Panc1 (cell line): Measurements from ENCODE around the gene ZNF660. TPM values are rescaled to one million over a fixed set of nuclear protein-coding genes. Genes with fewer than 3 reads are reported as not detected.

ENCODE experiments used
- ATAC-seq: fragments of 200-7000 bp; cut with Tn5 transposase; 2 replicates; pipeline ENCODE4 v1.9.1; 2020; ENCODE audit warnings: mild to moderate bottlenecking, moderate library complexity
- BruUV-seq: library from RNA; stranded (reverse); fragments of 400-500 nt; replicated peaks from 2 replicates; lab custom pipeline; 2021; lab: Mats Ljungman, UMichigan
- CTCF ChIA-PET: fragments of 300-600 bp; sonication (Branson Sonifier 250); formaldehyde crosslinking; loops from one replicate; lab custom pipeline; 2022; ENCODE audit warnings: antibody characterized with exemption; lab: Charles Lee
- POLR2A ChIA-PET: fragments of 300-600 bp; sonication (Branson Sonifier 250); formaldehyde crosslinking; loops from one replicate; lab custom pipeline; 2022; ENCODE audit warnings: antibody characterized with exemption; lab: Charles Lee
- DNase-seq: peaks from one replicate; pipeline ENCODE4 v3.0.0-alpha.2; 2010; ENCODE audit warnings: low read depth, low spot score
- H3K27ac ChIP-seq: 2 replicates; pipeline ENCODE4 v1.5.1; 2011; ENCODE audit warnings: mild to moderate bottlenecking, low read length, inconsistent platforms
- H3K27me3 ChIP-seq: fragments of 200-500 bp; sonication (Bioruptor generic); 2 replicates; pipeline ENCODE4 v1.6.0; 2014; ENCODE audit warnings: low read length, inconsistent platforms; ENCODE audit not compliant: control insufficient read depth, insufficient read depth
- H3K36me3 ChIP-seq: fragments of 200-500 bp; sonication (Bioruptor generic); 2 replicates; pipeline ENCODE4 v1.5.1; 2014; ENCODE audit warnings: inconsistent platforms, mild to moderate bottlenecking, low read length, moderate library complexity; ENCODE audit not compliant: control insufficient read depth, insufficient read depth
- H3K4me1 ChIP-seq: 2 replicates; pipeline ENCODE4 v1.5.1; 2011; ENCODE audit warnings: inconsistent platforms, mild to moderate bottlenecking, low read length, moderate library complexity; ENCODE audit not compliant: control insufficient read depth, insufficient read depth
- H3K4me3 ChIP-seq, 2 experiments: 2 replicates each; pipeline ENCODE4 v1.5.1; 2011 to 2012; ENCODE audit warnings: low read depth in 2 of 2, low read length in 2 of 2, mild to moderate bottlenecking in 2 of 2, inconsistent platforms in 1 of 2, moderate library complexity in 1 of 2
- H3K9me3 ChIP-seq: fragments of 200-500 bp; sonication (Bioruptor generic); 2 replicates; pipeline ENCODE4 v1.5.1; 2014; ENCODE audit warnings: low read depth, mild to moderate bottlenecking, inconsistent platforms, low read length, moderate library complexity; ENCODE audit not compliant: control insufficient read depth, insufficient read depth
- POLR2AphosphoS5 ChIP-seq: IDR thresholded peaks from 2 replicates; pipeline ENCODE4 v1.6.1; 2012; ENCODE audit warnings: mild to moderate bottlenecking, low read depth, low read length, moderate library complexity
- SIN3A ChIP-seq: IDR thresholded peaks from 2 replicates; pipeline ENCODE4 v1.6.1; 2012; ENCODE audit warnings: low read depth, mild to moderate bottlenecking, low read length, moderate library complexity, borderline replicate concordance; ENCODE audit not compliant: insufficient read depth
- TCF7L2 ChIP-seq: IDR thresholded peaks from 2 replicates; pipeline ENCODE4 v1.6.1; 2011; ENCODE audit warnings: mild to moderate bottlenecking, low read depth, low read length, inconsistent platforms
- in situ Hi-C: cut with HindIII; loops from 2 replicates; pipeline ENCODE4 v1.10.0; 2016; ENCODE audit warnings: low sequenced_read_pairs, low pct_unique_long_range_greater_than_20kb
- intact Hi-C: fragments of 100-400 bp; cut with micrococcal nuclease; formaldehyde crosslinking; loops from one replicate; pipeline ENCODE4 v1.10.0; 2022; ENCODE audit not compliant: unreplicated experiment
- total RNA-seq: library from RNA; stranded (reverse); gene quantifications from one replicate; pipeline ENCODE4 v1.2.1, GENCODE V29; 2021; ENCODE audit not compliant: unreplicated experiment
- TF ChIP-seq, protein P1 (sequence below), 2 experiments: IDR thresholded peaks; 2 replicates each; pipeline ENCODE4 v1.6.1; 2011 to 2012; ENCODE audit warnings: low read depth in 2 of 2, control low read depth in 1 of 2, low read length in 1 of 2, mild to moderate bottlenecking in 1 of 2, moderate library complexity in 1 of 2; ENCODE audit not compliant: insufficient read depth in 1 of 2
- TF ChIP-seq, protein P2 (sequence below): fragments of 450-650 bp; IDR thresholded peaks from 2 replicates; pipeline ENCODE4 v1.5.1; 2017; ENCODE audit warnings: mild to moderate bottlenecking

Gene ZNF660
- total RNA-seq, 1 experiment from 2014 or later, result not detected

DNA sequence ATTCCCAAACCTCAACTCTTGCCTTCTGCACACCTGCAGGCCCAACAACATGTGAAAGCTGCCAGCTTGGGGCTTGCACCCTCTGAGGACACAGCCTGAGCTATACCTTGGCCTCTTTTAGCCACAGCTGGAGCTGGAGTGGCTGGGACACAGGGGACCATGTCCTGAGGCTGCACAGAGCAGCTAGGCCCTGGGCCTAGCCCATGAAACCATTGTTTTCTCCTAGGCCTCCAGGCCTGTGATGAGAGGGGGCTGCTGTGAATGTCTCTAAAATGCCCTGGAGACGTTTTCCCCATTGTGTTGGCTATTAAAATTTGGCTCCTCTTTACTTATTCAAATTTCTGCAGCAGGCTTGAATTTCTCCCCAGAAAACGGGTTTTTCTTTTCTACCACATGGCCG lies 22.6 kb upstream of the ZNF660 start:
- H3K4me3 ChIP-seq, result no peak overlapping the region
- BruUV-seq, result no TSS peak
- ATAC-seq (no peak), DNase-seq (no peak)
- no peak for TF ChIP-seq SIN3A
- TF ChIP-seq, protein P1, sequence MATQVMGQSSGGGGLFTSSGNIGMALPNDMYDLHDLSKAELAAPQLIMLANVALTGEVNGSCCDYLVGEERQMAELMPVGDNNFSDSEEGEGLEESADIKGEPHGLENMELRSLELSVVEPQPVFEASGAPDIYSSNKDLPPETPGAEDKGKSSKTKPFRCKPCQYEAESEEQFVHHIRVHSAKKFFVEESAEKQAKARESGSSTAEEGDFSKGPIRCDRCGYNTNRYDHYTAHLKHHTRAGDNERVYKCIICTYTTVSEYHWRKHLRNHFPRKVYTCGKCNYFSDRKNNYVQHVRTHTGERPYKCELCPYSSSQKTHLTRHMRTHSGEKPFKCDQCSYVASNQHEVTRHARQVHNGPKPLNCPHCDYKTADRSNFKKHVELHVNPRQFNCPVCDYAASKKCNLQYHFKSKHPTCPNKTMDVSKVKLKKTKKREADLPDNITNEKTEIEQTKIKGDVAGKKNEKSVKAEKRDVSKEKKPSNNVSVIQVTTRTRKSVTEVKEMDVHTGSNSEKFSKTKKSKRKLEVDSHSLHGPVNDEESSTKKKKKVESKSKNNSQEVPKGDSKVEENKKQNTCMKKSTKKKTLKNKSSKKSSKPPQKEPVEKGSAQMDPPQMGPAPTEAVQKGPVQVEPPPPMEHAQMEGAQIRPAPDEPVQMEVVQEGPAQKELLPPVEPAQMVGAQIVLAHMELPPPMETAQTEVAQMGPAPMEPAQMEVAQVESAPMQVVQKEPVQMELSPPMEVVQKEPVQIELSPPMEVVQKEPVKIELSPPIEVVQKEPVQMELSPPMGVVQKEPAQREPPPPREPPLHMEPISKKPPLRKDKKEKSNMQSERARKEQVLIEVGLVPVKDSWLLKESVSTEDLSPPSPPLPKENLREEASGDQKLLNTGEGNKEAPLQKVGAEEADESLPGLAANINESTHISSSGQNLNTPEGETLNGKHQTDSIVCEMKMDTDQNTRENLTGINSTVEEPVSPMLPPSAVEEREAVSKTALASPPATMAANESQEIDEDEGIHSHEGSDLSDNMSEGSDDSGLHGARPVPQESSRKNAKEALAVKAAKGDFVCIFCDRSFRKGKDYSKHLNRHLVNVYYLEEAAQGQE (IDR thresholded peaks at IDR 0.05; ENCODE audit: insufficient read depth in 1 of 2, low read depth in 2 of 2, low read length in 1 of 2), result no peak
- TF ChIP-seq TCF7L2, result no peak
- no peak for TF ChIP-seq POLR2AphosphoS5
- TF ChIP-seq, protein P2, sequence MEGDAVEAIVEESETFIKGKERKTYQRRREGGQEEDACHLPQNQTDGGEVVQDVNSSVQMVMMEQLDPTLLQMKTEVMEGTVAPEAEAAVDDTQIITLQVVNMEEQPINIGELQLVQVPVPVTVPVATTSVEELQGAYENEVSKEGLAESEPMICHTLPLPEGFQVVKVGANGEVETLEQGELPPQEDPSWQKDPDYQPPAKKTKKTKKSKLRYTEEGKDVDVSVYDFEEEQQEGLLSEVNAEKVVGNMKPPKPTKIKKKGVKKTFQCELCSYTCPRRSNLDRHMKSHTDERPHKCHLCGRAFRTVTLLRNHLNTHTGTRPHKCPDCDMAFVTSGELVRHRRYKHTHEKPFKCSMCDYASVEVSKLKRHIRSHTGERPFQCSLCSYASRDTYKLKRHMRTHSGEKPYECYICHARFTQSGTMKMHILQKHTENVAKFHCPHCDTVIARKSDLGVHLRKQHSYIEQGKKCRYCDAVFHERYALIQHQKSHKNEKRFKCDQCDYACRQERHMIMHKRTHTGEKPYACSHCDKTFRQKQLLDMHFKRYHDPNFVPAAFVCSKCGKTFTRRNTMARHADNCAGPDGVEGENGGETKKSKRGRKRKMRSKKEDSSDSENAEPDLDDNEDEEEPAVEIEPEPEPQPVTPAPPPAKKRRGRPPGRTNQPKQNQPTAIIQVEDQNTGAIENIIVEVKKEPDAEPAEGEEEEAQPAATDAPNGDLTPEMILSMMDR, result no peak
- in situ Hi-C loops (no loop called here), intact Hi-C loops (no loop called here)
- CTCF ChIA-PET, result no interaction called here
- H3K9me3 ChIP-seq, result no peaks in the 10 kb centered on the region
- no peaks in the 10 kb centered on the region for H3K36me3 ChIP-seq
- POLR2A ChIA-PET, result interaction anchor here (0.6 kb wide), 1 partner anchor 9 kb away, joined by 3 read pairs; no protein-coding TSS in a partner anchor
- H3K27ac ChIP-seq, result no peak overlapping the region
- no peaks in the 10 kb centered on the region for H3K4me1 ChIP-seq
- H3K27me3 ChIP-seq, result no peaks in the 10 kb centered on the region

DNA sequence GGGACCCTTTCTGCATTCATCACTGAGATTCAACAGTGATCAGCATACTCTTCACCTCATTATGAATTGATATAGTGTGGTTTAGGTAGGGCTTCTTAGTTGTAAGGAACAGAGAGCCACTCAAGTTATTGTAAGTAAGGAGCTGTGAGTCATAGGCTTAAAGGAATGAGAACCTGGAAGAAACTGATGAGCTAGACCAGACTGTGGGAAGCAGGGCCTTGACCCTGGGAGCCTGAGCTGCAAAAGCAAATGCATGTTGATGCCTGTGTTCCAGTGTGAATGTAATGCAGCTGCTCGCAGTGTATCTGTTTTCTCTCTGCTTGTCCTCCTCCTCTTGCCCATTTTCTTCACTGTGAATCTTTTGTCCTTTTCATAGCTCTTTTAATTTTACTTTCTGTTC lies 16.2 kb upstream of the ZNF660 start:
- ATAC-seq, result no peak
- ChIA-PET CTCF (no interaction called here), POLR2A (no interaction called here)
- no TSS peak for BruUV-seq
- DNase-seq, result no peak
- intact Hi-C loops (no loop called here), in situ Hi-C loops (no loop called here)
- Histone ChIP-seq H3K4me3 (no peak overlapping the region), H3K27me3 (no peaks in the 10 kb centered on the region), H3K36me3 (no peaks in the 10 kb centered on the region), H3K27ac (no peak overlapping the region), H3K9me3 (peaks cover 9% of the 10 kb centered on the region; the same call in 1 of the 2 replicates), H3K4me1 (no peaks in the 10 kb centered on the region)
- no peak for TF ChIP-seq TCF7L2
- TF ChIP-seq, protein P1 (IDR thresholded peaks at IDR 0.05; ENCODE audit: insufficient read depth in 1 of 2, low read depth in 2 of 2, low read length in 1 of 2), result no peak
- TF ChIP-seq SIN3A, result no peak
- no peak for TF ChIP-seq POLR2AphosphoS5
- TF ChIP-seq, protein P2, result no peak
